ENCODE data around the gene CHRM2. TPM values are rescaled to one million over a fixed set of nuclear protein-coding genes. Genes with fewer than 3 reads are reported as not detected.

The CHRM2 gene
- total and polyA plus RNA-seq, 9 donors, result 0.05 to 0.69 (median 0.42) TPM; not detected in 2

DNA sequence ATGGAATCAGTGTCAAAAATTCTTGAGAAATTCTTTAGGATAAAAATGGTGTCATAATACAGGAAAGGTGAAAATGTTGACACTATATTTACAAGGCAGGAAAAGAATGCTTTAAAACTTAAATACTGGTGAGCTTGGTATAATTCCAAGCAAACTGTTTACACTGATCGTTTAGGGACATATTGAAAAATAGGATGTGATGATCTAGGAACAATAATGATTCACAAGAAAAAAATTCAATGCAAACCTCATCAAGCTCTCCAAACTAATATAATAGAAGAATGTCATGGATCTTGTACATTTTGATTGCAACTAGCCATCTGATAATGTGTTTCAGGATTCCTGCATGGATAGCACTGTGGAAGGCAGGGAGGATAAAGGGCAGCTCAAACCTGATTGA lies 98.4 kb downstream of the CHRM2 start:
- H3K9me3 ChIP-seq, result no peaks in the 10 kb centered on the region
- no peaks in the 10 kb centered on the region for H3K4me1 ChIP-seq (ENCODE audit: insufficient read depth)
- TF ChIP-seq POLR2A (IDR thresholded peaks at IDR 0.05), result no peak
- no peak for TF ChIP-seq EP300 (IDR thresholded peaks at IDR 0.05)
- TF ChIP-seq, protein P1, sequence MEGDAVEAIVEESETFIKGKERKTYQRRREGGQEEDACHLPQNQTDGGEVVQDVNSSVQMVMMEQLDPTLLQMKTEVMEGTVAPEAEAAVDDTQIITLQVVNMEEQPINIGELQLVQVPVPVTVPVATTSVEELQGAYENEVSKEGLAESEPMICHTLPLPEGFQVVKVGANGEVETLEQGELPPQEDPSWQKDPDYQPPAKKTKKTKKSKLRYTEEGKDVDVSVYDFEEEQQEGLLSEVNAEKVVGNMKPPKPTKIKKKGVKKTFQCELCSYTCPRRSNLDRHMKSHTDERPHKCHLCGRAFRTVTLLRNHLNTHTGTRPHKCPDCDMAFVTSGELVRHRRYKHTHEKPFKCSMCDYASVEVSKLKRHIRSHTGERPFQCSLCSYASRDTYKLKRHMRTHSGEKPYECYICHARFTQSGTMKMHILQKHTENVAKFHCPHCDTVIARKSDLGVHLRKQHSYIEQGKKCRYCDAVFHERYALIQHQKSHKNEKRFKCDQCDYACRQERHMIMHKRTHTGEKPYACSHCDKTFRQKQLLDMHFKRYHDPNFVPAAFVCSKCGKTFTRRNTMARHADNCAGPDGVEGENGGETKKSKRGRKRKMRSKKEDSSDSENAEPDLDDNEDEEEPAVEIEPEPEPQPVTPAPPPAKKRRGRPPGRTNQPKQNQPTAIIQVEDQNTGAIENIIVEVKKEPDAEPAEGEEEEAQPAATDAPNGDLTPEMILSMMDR (IDR thresholded peaks at IDR 0.05), result no peak
- intact Hi-C loops (cut with DNase I), result no loop called here
- no peak overlapping the region for H3K4me3 ChIP-seq
- no peaks in the 10 kb centered on the region for H3K27me3 ChIP-seq
- 76 to 87% (median 77%) methylated on average over 1 of the region's 1 CpG for WGBS, 3 donors
- no peak for DNase-seq
- H3K27ac ChIP-seq, result no peak overlapping the region
- no peaks in the 10 kb centered on the region for H3K36me3 ChIP-seq

DNA sequence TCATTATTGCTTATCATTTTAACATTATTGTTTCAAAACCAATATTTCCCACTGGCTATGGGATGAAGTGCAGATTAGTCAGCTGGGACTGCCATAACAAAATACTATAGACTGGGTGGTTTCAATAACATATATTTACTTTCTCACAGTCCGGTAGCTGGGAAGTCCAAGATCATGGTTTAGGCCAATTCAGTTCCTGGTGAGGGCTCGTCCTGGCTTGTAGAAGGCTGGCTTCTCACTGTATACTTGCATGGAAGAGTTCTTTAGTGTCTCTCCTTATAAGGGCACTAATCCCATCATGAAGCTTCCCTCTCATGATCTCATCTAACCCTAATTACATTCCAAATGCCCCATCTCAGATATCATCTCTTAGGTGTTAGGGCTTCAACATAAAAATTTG lies 101.3 kb downstream of the CHRM2 start:
- no peak overlapping the region for H3K4me3 ChIP-seq
- no peaks in the 10 kb centered on the region for H3K27me3 ChIP-seq
- no peaks in the 10 kb centered on the region for H3K36me3 ChIP-seq
- TF ChIP-seq, protein P1 (IDR thresholded peaks at IDR 0.05), result no peak
- TF ChIP-seq POLR2A (IDR thresholded peaks at IDR 0.05) (no peak), EP300 (IDR thresholded peaks at IDR 0.05) (no peak)
- no peak for DNase-seq
- no peaks in the 10 kb centered on the region for H3K4me1 ChIP-seq (ENCODE audit: insufficient read depth)
- H3K9me3 ChIP-seq, result no peaks in the 10 kb centered on the region
- intact Hi-C loops (cut with DNase I), result no loop called here
- no peak overlapping the region for H3K27ac ChIP-seq
- WGBS, 3 donors, result 48 to 78% (median 73%) methylated on average over 2 of the region's 2 CpGs

DNA sequence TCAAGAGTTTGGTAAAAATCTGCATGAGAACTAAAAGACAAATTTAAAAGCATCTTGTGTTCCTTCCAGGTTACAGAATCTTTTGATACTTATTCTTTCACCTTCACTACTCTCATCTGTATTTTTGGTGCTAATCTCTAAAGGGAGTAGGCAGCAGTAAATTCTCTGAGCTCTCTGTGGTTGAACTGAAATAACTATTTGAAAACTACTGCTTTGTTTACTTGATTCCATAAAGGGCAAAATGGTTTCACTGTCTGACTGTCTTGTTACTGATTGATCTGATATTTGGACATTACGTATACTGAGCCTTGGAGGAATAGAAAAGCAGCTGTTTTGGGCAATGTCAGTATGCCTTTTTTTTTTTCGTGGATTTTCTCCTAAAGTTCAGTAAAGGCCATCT lies 103.3 kb downstream of the CHRM2 start:
- no peaks in the 10 kb centered on the region for H3K4me1 ChIP-seq (ENCODE audit: insufficient read depth)
- no peaks in the 10 kb centered on the region for H3K36me3 ChIP-seq
- no peak for DNase-seq
- H3K4me3 ChIP-seq, result no peak overlapping the region
- no peaks in the 10 kb centered on the region for H3K9me3 ChIP-seq
- H3K27me3 ChIP-seq, result no peaks in the 10 kb centered on the region
- intact Hi-C loops (cut with DNase I), result no loop called here
- no peak overlapping the region for H3K27ac ChIP-seq
- TF ChIP-seq POLR2A (IDR thresholded peaks at IDR 0.05) (no peak), EP300 (IDR thresholded peaks at IDR 0.05) (no peak)
- TF ChIP-seq, protein P1 (IDR thresholded peaks at IDR 0.05), result no peak
- WGBS, 3 donors, result 38 to 42% (median 40%) methylated on average over 2 of the region's 2 CpGs

DNA sequence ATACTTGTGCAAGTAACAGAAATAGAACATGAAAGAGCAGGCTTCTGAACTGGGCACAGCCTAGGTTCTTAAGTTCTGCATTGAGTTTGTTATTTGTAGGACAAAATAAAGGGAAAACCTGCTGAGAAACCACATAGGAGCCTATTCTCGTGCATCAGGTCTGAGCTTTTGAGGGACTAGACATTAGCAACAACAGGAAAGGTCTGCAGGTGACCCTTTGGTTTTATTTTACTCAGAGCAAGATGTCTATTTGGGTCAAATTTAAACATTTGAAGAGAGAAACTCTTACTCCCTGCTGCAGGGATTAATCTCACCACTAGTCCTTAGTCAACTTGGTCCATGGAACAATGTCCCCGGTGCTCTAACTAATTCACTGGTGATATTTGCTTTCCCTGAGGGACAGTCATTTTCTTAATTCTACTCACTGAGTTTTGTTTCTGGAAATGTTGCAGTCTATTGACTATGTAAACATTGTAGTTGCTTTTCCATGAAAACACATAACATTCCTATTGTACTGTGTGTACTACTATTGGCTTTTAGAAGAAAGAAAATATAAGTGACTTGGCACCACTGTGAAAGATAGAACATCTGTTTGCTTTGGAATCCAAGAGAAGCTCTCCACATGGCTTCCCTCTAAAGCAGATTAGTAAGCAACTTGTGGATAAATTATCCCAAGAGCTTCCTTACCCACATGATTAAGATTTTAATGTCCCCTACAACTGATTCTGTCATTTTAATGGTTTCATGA lies 108.2 kb downstream of the CHRM2 start:
- 38 to 79% (median 69%) methylated on average over 2 of the region's 2 CpGs for WGBS, 3 donors
- no peak for DNase-seq
- intact Hi-C loops (cut with DNase I), result no loop called here

More for the DNA sequence above, 108.2 kb downstream of the CHRM2 start:
- TF ChIP-seq, protein P1 (IDR thresholded peaks at IDR 0.05), result no peak
- TF ChIP-seq POLR2A (IDR thresholded peaks at IDR 0.05) (no peak), EP300 (IDR thresholded peaks at IDR 0.05) (no peak)
- H3K27ac ChIP-seq, result no peak overlapping the region
- no peak overlapping the region for H3K4me3 ChIP-seq
- no peaks in the 10 kb centered on the region for H3K36me3 ChIP-seq
- H3K9me3 ChIP-seq, result no peaks in the 10 kb centered on the region
- no peaks in the 10 kb centered on the region for H3K4me1 ChIP-seq (ENCODE audit: insufficient read depth)
- H3K27me3 ChIP-seq, result no peaks in the 10 kb centered on the region
